DND-41 (cell line): ENCODE measurements around the gene PSMA6.
"Not testable (repeated sequence)": the region's sequence is repeated elsewhere in the genome, so short reads cannot be mapped to it uniquely, and the experiment has no call there.

Source experiments
- EZH2 ChIP-seq: IDR thresholded peaks from 3 replicates; pipeline ENCODE4 v1.6.1; 2012; ENCODE audit warnings: borderline replicate concordance, low read depth, mild to moderate bottlenecking, moderate library complexity, low read length, inconsistent platforms; ENCODE audit not compliant: severe bottlenecking
- TF ChIP-seq, protein P1 (sequence below): IDR thresholded peaks from 2 replicates; pipeline ENCODE4 v1.5.1; 2012; ENCODE audit warnings: borderline replicate concordance, low read length, moderate library complexity, mild to moderate bottlenecking; ENCODE audit not compliant: poor library complexity, severe bottlenecking; ENCODE audit errors: extremely low read depth

DNA sequence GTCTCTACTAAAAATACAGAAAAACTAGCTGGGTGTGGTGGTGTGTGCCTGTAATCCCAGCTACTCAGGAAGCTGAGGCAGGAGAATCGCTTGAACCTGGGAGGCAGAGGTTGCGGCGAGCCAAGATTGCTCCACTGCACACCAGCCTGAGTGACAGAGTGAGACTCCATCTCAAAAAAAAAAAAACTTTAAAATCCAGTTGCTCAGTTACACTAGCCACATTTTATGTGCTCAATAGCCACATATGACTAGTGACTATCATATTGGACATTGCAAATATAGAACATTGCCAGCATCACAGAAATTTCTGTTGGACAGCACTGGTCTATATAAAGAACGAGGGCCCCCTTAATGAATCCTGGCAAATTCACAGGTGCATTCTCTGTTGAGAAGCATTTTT, 9.2 kb downstream of the PSMA6 start:
- TF ChIP-seq, protein P1, sequence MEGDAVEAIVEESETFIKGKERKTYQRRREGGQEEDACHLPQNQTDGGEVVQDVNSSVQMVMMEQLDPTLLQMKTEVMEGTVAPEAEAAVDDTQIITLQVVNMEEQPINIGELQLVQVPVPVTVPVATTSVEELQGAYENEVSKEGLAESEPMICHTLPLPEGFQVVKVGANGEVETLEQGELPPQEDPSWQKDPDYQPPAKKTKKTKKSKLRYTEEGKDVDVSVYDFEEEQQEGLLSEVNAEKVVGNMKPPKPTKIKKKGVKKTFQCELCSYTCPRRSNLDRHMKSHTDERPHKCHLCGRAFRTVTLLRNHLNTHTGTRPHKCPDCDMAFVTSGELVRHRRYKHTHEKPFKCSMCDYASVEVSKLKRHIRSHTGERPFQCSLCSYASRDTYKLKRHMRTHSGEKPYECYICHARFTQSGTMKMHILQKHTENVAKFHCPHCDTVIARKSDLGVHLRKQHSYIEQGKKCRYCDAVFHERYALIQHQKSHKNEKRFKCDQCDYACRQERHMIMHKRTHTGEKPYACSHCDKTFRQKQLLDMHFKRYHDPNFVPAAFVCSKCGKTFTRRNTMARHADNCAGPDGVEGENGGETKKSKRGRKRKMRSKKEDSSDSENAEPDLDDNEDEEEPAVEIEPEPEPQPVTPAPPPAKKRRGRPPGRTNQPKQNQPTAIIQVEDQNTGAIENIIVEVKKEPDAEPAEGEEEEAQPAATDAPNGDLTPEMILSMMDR = not testable (repeated sequence)
- not testable (repeated sequence) for TF ChIP-seq EZH2
